ENCODE data around the gene RARB.

GRCh38 chr3:25385807-25386460, 42.1 kb upstream of the RARB start:
- no peak for TF ChIP-seq CTCF (conservative IDR thresholded peaks at IDR 0.05; ENCODE audit: low read depth in 2 of 2)
- TF ChIP-seq REST (IDR thresholded peaks at IDR 0.05; ENCODE audit: unreplicated experiment), result no peak
- TF ChIP-seq ZNF331 (CRISPR knock-in tag; IDR thresholded peaks at IDR 0.05; ENCODE audit: low read depth), result no peak
- TF ChIP-seq EZH2 (IDR thresholded peaks at IDR 0.05; ENCODE audit: low read depth, unreplicated experiment), result no peak
- no peak for TF ChIP-seq ZNF114 (CRISPR knock-in tag; IDR thresholded peaks at IDR 0.05)
- TF ChIP-seq POLR2AphosphoS5 (IDR thresholded peaks at IDR 0.05; ENCODE audit: low read depth), result no peak

Data from GM23338 (cell line).